Upper lobe of left lung (tissue), 4 donors: Measurements from ENCODE around the gene FNDC3B.

Experiments
- CTCF ChIP-seq, 6 experiments: fragments of 450-650 bp in 4 of 6; fragments of 200-600 bp in 2 of 6; sonication (generic) in 2 of 6; IDR thresholded peaks; one replicate each; pipeline ENCODE4 v1.5.1; 2016 to 2019; ENCODE audit warnings: antibody characterized with exemption in 6 of 6
- POLR2A ChIP-seq, 4 donors: fragments of 450-650 bp; IDR thresholded peaks; one replicate each; pipeline ENCODE4 v1.5.1; 2016 to 2017; ENCODE audit warnings: antibody characterized with exemption in 4 of 4, mild to moderate bottlenecking in 2 of 4
- POLR2AphosphoS5 ChIP-seq, 2 donors: sonication (generic); formaldehyde crosslinking; IDR thresholded peaks; one replicate each; pipeline ENCODE4 v1.5.1; 2017; ENCODE audit warnings: antibody characterized with exemption in 2 of 2

- no peak for TF ChIP-seq CTCF (IDR thresholded peaks at IDR 0.05)
- no peak for TF ChIP-seq POLR2A (IDR thresholded peaks at IDR 0.05)
- TF ChIP-seq POLR2AphosphoS5 (IDR thresholded peaks at IDR 0.05): no peak
These were observed 262.8 kb downstream of the FNDC3B start for GRCh38 chr3:172302203-172302602.
